ENCODE data around the gene PPP1R14C.

Gene PPP1R14C

DNA sequence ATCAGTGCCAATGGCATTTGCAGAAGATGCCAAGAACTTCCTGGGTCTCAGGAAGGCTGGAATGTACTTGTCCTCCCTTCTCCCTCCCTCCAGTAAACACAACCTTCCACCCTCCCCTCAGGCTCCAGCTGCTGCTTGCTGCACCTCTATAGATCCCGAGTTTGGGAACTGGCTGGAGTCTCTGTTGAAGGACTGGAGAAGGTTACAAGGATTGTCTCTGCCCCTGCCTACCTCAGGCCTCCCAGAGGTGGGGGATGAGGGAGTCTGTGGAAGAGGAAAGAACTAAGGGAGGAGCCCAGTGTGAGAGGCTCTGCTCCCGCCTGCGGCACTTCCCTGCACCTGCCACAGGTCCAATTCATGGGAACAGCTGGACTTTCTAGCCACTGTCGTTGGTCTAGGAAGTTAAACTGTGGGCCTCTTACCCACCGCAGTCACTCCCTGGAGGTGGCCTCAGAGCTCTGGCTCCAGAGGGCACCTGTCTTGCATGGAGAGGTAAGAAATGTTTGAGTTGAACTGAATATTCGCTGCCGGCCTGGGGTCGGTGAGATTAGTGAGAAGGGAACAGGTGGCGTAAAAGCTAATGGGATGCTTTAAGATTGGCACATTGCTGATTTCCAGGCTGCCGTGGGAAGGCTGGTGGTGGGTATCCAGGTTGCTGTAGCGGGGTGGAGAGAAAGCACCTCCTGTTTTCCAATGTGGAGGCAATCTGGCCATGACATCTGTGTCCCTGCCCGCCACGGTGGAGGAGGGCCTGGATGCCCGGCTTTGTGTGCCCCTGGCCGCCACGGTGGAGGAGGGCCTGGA is 54.3 kb downstream of the PPP1R14C start:
- no peak for DNase-seq

DNA sequence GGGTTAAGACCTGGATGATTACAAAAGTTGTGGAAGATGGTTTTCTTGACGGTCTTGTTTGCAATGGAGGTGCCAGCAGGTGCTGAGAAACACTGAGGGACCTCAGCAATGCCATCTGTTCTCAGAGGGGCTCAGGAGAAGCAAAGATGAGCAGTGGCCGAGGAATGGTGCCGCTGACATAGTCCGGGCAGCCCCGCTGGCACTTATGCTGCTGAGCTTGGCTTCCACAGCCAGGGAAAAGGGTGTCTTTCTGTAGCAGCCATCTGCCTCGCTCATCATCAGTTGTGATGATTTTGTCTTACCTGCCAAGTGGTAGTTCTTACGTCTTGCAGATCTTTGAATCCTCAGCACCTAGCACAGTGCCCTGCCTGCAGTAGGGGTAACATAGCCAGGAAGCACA is 55.7 kb downstream of the PPP1R14C start:
- no peak for DNase-seq

GRCh38 chr6:150199241-150199640 is 56.4 kb downstream of the PPP1R14C start:
- DNase-seq: no peak

DNA sequence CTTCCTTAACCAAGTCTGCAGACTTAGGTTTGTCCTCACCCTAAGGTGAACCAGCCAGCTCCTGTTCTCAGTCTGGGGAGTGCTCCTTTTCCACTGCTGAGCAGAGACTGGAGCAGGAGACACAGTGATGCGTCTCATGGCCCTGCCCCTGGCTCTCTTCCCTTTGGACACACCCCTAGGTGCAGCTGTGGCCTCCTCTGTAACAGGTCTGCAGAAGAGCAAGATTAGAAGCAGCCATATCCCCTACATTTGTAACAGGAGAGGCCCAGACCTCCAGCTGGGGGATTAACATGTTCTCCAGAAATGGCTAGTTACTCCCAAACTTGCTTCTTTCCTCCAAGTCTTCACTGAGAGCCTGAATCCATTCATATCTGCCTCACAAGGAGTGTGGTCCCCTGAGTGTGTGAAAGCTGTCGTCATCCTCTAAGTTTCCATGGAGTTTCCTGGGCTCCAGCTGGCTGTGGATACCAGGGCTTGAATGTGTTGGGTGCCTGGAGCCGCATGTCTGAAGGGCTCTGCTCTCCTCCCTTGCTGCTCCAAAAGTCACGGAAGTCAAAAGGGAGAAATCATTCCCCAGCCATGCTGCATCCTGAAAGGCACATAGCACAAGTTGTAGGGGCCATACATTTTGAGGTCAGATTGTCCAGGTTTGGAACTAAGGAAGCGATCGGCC is 57.7 kb downstream of the PPP1R14C start:
- DNase-seq: no peak

- DNase-seq: no peak
Observed at GRCh38 chr6:150201285-150201684, 58.4 kb downstream of the PPP1R14C start.

GRCh38 chr6:150201772-150202329 is 59.0 kb downstream of the PPP1R14C start:
- DNase-seq: no peak

DNA sequence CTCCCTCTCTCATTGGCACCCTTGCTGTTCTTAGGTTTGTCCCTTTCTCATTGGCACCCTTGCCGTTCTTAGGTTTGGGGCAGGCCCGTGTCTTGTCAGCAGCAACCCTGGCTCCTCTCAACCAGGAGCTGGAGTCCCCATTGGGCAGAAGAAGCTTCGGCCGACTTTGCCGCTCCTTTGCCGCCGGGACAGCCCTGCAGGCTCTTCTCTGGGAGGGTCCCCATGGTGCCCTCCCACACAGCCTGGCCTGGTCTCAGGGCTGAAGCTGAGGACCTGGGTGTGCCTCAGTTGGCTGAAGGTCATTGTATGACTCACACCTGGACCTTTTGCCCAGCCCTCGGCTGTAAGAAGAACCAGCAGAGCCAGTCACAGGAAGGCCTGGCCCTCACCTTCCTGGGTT is 59.6 kb downstream of the PPP1R14C start:
- DNase-seq: no peak

DNA sequence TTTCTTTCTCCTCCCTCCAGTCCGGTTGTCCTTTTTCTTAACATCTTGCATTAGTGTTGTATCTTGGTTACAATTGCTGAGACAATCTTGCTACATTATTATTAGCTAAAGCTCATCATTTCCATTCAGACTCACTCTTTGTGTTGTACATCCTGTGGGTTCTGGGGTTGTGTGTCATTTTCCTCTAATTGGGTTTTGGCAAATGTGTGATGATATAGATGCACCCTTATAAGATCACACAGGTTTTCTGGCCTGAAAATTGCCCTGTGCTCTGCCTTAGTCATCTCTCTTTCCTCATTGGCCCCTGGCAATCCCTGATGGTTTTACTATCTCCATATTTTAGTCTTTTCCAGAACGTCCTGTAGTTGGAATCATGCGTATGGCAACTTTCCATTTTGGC is 60.1 kb downstream of the PPP1R14C start:
- DNase-seq: no peak

DNA sequence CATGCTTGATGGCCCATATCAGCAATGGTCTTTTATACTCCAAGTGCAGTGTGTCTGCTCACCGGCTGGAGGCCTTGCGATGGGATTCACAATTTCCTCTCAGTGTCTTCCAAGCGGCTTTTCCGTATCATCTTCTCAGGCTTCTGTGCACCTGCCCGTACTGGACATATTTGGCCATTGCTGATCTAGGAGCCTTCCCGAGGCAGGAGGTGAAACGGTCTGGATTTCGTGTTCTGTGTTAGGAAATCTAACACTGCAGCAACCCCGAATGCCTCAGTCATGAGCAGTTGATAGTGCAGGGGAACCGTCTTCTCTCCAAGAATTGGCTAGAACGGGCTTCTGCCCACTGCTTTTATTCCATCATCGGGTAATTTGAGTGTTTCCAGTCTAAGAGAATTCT is 60.5 kb downstream of the PPP1R14C start:
- no peak for DNase-seq

GRCh38 chr6:150203871-150204545 is 61.2 kb downstream of the PPP1R14C start:
- DNase-seq: no peak

GRCh38 chr6:150204705-150205472 is 62.0 kb downstream of the PPP1R14C start:
- no peak for DNase-seq

GRCh38 chr6:150207931-150208570 is 65.2 kb downstream of the PPP1R14C start:
- DNase-seq: no peak

DNA sequence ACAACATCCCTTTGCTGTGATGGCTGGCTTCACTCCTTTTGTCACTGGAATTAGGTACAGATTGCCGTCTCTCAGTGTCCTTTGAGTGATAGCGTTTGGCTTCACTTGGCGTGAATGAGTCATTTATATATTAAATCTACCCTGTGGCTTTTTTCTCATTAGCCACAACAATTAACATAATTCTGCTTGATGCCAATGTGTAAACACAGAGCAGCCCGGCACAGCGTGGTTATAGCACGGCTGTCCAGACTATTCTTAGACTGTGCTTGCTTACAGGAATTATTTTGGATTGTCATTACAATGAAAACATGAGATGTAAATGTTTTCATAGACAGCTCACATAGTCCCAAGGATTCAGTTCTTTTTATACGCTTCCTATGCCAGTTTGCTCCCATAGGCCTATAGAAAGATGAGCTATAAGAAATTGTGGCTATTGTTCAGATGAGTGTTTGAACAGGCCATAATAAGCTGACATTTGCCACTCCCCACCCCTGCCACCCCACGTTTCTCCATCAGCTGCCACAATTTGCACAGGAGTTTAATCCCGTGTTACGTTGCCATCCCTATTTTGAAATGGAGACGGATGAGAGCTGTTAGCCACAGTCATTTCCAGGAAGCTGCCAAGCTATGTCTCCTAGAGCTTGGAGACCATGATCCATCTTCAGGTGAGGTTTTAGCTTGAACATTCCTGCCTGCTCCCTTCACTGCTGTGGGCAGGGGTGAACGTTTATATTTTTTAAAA is 65.9 kb downstream of the PPP1R14C start:
- DNase-seq: no peak

- no peak for DNase-seq
Observed at GRCh38 chr6:150209415-150209814, 66.6 kb downstream of the PPP1R14C start.

DNA sequence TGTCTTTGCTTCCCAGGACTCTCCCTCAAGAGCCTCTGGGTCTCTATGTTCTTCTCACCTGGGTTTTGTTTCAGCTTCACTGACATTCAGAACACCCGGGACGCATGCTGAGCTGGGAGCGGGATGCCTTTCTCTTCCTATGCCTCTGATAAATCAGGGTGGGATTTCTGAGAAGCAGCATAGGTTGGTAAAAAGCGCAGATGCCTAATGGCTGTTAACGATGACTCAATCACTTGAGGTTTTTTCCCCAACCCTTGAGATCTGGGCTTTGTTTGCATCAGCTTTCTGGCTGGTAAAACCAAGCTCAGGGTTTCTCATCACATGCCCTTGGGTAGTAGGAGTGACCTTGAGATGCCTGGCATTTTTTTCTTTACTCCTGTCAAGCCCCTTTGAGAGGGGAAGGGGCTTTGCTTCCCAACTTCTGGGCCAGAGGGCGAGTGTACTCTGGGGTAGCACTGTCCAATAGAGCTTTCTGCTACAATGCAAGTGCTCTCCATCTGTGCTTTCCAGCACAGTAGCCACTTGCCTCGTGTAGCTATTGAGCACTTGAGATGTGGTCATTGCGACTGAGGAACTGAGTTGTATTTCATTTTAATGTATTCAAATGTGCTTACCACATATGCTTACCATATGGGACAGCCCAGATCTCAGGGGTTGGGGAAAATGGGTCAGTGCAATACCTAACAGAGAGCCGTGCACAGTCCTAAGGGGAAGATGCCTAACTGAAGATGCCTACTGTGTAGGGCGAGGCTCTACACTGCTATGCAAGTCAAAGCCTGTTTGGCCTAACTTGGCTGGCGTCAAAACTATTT is 69.1 kb downstream of the PPP1R14C start:
- DNase-seq: no peak

DNA sequence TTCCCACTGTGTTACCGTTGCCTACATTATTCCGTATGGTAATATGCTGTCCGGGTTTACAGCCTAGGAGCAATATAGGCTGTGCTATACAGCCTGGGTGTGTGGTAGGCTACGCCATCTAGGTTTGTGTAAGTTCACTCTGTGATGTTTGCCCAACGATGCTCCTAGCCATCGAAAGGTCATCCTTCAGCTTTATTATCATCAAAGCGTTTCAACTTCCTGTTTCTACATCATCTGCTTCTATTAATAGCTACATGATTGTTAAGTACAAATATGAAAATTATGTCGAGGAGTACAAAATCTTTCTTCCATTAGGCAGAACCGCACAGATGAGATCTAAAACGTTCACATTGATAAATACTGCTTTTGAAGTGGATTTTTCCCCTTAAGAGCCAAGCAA is 69.9 kb downstream of the PPP1R14C start:
- DNase-seq: no peak

- DNase-seq: no peak
Observed at GRCh38 chr6:150213301-150213700, 70.5 kb downstream of the PPP1R14C start.

DNA sequence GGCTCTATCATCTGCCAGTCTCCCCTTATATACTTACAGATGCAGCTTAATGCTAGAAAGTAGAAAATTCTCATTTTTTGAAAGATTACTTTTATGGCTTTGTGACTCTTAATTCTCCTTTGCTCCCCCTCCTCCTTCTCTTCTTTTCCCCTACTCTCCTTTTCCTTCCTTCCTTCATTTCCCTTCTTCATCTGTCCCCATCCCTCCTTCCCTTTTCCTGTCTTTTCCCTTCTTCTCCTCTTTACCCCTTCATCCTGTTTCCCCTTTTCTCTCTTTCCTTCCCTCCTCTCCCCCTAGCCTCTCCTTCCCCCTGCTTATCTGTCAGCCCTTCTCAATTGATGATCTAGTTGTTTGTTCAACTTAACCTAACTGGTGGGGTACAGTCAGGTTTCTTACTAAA is 71.5 kb downstream of the PPP1R14C start:
- DNase-seq: no peak

DNA sequence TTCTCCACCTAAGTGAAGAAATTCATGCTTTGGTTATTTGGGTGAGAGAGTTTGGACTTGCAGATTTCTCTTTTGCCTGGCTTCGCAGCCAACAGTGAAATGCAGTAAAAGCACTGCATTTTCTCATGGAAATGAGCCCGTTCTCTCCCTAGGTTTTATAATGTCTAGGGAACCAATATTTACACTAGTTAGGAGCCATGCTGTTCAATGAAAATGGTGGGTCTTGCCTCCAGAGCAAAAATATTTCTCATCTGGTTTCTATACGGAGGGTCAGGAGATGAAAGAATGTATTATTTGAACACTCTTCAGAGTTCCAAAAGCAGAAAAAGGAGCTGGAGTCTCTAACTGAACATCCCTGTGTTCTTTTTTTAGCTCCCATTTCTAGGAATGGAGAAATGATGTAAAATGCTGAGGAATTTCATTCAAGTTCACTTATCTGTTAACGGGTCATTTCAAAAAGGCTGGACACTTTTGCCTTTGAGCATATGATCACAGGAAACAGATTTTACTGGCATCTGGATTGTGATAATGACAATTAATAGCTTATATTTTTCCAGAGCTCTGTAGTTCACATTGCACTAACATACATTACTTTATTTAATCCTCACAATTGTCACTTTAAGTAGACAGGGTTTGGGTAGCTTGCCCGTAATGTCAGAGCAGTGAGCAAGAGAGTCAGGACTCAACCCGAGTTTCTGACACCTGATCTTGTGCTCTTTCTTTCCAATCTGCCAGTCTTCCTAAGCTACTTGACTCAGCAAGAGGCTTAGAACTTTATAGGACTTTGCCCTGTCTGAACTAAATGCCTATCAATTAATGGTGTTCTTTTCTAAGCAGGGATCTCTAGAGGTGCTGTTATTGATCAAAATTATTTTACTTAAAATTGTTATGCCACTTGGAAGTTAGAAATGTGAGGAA is 78.0 kb downstream of the PPP1R14C start:
- no peak for DNase-seq

- DNase-seq: no peak
Observed at GRCh38 chr6:150224820-150225219, 82.0 kb downstream of the PPP1R14C start.
